ENCODE measurements around the gene EID3.

DNA sequence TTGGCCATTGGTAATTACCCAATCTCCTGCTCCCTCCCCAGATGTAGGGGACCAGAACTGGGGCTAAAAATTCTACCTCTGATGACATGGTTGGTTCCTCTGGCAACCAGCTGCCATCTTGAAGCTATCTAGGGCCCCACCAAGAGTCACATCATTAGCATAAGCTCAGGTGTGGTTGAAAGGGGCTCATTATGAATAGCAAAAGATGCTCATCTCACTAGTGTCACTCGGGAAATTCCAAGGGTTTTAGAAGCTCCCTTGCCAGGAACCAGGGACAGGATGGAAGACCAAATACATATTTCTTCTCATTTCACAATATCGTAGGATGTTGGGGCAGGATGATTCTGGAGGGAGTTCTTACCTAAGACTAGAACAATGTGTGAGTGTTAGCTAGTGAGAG, 38.6 kb downstream of the EID3 start:
- TF ChIP-seq FOXA1 (IDR thresholded peaks at IDR 0.05) (no peak), ZNF384 (IDR thresholded peaks at IDR 0.05) (no peak), NFRKB (IDR thresholded peaks at IDR 0.05) (no peak)
